GM10847 (cell line): ENCODE measurements around the gene ODF4.

ENCODE experiments used
- POLR2A ChIP-seq: IDR thresholded peaks from 2 replicates; pipeline ENCODE4 v1.6.1; 2011; ENCODE audit not compliant: insufficient read length; ENCODE audit errors: extremely low read depth

ODF4 gene

GRCh38 chr17:8376271-8377067 is 36.8 kb downstream of the ODF4 start, which contains the start of gene KRABD2:
Gene KRABD2 (minus strand): TSS chr17:8376704.
- TF ChIP-seq POLR2A: peak; percentile 57

- TF ChIP-seq POLR2A: no peak
Measured at GRCh38 chr17:8377422-8377821, 37.8 kb downstream of the ODF4 start.

GRCh38 chr17:8380049-8380448 is 40.4 kb downstream of the ODF4 start:
- no peak for TF ChIP-seq POLR2A

DNA sequence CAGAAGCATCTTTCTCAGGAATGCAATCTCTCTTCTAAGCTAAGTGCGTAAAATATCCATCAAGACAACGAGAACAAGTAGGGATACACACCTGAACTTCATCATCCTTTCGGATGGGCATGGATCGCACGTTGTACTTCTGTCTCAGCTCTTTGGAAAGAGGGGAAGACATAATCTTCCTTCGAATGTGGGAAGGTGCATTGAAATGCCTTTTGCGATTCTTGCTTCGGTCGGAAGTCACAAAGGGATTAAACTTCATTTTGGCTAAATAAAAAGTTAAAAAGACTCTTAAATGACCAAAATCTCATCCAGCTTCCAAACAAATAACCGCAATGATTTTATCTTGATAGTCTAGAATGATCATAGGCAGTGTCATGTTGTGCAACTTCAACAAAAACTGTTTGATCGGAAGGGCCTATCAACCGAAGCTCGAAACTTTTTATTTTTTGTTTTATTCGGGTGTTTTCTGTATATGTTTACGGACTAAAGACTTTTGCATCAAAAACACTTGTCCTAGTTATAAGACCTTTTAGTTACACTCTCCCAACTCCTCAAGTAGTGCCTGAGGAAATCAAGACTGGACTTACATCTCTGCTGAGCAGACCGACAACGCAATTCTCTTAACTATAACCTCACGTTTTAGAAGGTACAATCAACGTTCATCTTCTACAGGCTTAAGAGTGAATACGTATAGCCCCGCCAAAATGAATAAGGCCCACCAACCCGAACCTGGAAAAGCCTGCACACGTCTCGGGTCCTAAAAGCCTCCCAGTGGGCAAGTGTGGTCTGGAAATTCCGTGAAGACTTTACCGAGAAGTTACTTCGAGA is 42.6 kb downstream of the ODF4 start:
- TF ChIP-seq POLR2A: no peak

DNA sequence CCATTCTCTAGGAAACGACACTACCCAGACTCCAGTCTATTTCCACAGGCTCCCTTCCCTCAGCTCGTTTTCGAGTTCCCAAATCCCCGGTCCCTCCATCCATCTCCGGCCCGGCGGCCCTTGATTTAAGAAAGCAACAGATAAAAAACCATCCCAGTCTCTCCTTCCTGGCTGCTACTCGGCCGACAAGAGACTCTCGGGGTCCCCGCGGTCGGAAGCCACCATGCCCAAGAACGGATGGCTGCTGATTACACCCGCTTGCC is 43.2 kb downstream of the ODF4 start:
- TF ChIP-seq POLR2A: no peak

DNA sequence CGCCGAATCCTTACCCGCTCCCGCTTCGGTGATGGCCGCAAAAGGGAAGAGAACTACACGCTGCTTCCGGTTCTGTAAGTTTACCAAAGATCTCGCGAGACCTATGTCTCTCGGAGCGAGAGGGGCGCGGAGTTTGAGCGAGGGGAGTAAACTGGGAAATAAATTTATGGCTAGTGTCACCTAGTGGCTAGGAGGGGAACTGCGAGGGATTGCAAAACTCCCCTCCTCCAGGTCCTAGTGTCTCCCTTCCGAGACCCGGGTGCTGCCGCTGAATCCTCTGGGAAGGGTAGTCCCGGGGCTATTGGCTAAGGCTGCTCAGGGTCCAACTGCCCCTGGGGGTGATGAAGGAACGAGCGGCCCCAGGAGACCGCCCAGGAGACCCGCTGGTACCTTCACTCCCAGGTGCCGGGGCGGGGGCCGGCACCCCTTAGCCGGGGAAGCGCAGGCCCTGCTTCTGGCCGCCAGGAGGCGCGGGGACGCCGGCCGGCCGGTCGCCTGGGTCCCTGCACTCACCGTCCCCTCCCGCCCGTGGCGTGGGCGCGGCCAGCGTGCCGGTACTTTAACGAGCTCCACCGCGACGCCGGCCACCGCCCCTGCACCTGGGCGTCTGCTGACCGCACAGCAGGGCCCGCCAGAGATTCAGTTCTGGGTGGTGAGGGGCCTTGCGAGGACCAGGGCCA is 43.6 kb downstream of the ODF4 start, which contains the start of gene RPL26:
RPL26 (minus strand) TSS at position 51 of the 680 bp plus-strand sequence. CDS start 883 bp downstream, outside the sequence.
- TF ChIP-seq POLR2A: peak; percentile 96

GRCh38 chr17:8384801-8385378 is 45.2 kb downstream of the ODF4 start:
- no peak for TF ChIP-seq POLR2A

DNA sequence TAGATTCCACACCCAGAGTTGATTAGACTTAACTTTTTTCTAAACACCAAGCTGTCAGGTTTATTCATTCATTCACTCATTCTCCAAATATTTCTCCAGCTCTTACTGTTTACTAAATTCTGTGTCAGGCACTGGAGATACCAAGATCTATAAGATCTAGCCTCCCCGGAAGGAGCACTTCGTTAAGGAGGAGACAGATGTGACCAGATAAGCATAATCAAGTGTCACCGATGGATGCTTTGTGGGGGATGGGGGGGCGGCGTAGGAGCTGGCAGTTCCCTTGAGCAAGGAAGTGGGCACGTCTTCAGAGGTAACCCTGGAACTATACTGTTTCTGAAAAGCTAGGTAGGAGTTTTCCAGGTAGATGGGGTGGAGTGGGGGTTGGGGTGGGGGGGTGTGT is 47.2 kb downstream of the ODF4 start:
- TF ChIP-seq POLR2A: no peak

GRCh38 chr17:8387914-8388651 is 48.4 kb downstream of the ODF4 start:
- TF ChIP-seq POLR2A: no peak

- TF ChIP-seq POLR2A: no peak
Measured at GRCh38 chr17:8391711-8392110, 52.1 kb downstream of the ODF4 start.

GRCh38 chr17:8392274-8392673 is 52.6 kb downstream of the ODF4 start:
- TF ChIP-seq POLR2A: no peak

DNA sequence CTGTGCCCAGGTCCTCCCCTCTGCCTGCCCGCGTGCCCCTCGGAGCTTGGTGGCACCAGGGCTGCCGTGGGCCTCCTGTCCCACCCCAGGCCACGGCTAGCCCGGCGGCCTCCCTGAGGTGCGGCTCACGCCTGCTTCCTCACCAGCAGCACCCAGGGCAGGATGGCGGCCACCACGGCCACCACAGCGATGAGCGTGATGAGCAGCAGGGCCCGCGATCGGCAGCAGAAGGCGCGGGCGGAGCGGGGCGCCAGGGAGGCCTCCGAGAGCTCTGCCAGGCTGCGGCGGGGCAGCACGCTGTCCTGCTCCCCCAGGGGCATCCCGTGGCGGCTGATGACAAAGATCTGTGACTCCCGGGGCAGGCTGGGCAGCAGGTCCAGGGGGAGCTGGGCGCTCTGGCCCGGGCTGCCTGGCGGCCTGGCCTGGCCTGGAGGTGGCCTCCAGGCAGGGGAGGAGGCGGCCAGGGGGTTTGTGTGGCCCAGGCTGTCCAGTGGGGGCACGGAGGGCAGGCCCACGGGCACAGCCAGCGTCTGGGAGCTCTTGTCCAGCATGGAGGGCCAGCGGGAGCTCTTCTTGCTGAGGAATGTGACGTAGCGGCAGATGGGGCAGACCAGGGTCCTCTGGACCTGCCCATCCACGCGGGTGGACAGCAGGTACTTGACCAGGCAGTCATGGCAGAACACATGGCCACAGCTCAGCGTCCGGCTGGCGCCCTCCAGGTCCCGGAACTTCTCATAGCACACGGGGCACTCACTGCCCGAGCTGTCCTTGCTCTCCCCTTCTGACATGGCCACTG is 53.2 kb downstream of the ODF4 start:
- no peak for TF ChIP-seq POLR2A

DNA sequence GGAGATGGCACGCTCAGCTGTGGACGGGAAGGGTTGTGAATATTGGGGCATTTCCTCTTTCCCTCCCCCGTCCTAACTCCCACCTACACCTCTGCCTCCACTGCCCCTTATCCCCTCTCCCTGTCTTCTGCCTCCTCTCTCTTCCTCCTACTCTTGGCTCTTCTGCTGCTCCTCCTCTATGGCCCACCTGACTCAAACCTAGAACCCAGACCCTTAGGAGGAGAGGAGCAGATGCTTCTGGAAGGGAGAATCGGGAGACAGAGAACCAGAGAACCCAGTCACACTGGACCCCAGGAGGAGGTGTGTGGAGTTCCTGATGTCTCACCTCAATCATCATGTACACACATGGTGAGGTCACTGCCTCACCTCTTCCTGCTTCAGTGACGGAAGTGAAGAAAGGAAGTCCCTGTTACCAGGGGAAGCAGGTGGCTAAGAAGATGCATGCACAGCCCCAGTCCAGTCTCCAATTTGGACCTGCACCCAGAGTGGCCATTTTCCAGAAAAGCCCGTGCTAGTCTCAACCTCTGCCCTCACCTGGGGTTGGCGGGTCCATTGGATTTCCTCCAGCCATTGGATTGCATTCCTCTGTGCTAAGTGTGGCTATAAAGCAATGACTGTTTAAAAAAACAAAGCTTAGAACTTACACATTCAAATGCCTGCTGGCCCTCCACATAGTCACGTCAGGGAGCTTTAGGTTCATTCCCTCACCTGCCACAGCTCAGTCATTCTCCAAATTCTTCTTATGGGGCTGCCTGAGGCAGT is 54.0 kb downstream of the ODF4 start:
- TF ChIP-seq POLR2A: no peak
